ENCODE results near the gene OR52I2. TPM values are rescaled to one million over a fixed set of nuclear protein-coding genes. Genes with fewer than 3 reads are reported as not detected.

Gene OR52I2
- total RNA-seq, 1 experiment from 2014 or later, result not detected

GRCh38 chr11:4576880-4577279 is 4.7 kb upstream of the OR52I2 start:
- CTCF ChIA-PET, result no interaction called here
- Histone ChIP-seq H3K4me1 (ENCODE audit: insufficient read depth, low read length, poor library complexity, severe bottlenecking) (no peaks in the 10 kb centered on the region), H3K4me3 (ENCODE audit: low read depth, low read length, poor library complexity, severe bottlenecking) (no peak overlapping the region), H3K9me3 (ENCODE audit: low read depth, low read length, poor library complexity, severe bottlenecking) (no peaks in the 10 kb centered on the region), H3K27me3 (replicated peaks; ENCODE audit: insufficient read depth, low read depth, low read length, poor library complexity) (peaks cover 22% of the 10 kb centered on the region), H3K36me3 (ENCODE audit: insufficient read depth, low read length, poor library complexity, severe bottlenecking) (no peaks in the 10 kb centered on the region), H3K27ac (ENCODE audit: low read depth, low read length, poor library complexity, severe bottlenecking) (no peak overlapping the region)
- POLR2A ChIA-PET (ENCODE audit: low non-redundant PET), result no interaction called here
- intact Hi-C loops (cut with micrococcal nuclease; ENCODE audit: unreplicated experiment), result no loop called here
- DNase-seq (ENCODE audit: low spot score), result no peak
- BruUV-seq (replicated peaks), result no TSS peak
- TF ChIP-seq CTCF (conservative IDR thresholded peaks at IDR 0.05; ENCODE audit: low read depth, low read length) (no peak), EZH2 (IDR thresholded peaks at IDR 0.05; ENCODE audit: borderline replicate concordance, low read depth, low read length, poor library complexity, severe bottlenecking) (no peak)

- POLR2A ChIA-PET (ENCODE audit: low non-redundant PET), result no interaction called here
- no TSS peak for BruUV-seq (replicated peaks)
- Histone ChIP-seq H3K36me3 (ENCODE audit: insufficient read depth, low read length, poor library complexity, severe bottlenecking) (no peaks in the 10 kb centered on the region), H3K4me1 (ENCODE audit: insufficient read depth, low read length, poor library complexity, severe bottlenecking) (no peaks in the 10 kb centered on the region), H3K27ac (ENCODE audit: low read depth, low read length, poor library complexity, severe bottlenecking) (no peak overlapping the region), H3K9me3 (ENCODE audit: low read depth, low read length, poor library complexity, severe bottlenecking) (no peaks in the 10 kb centered on the region), H3K27me3 (replicated peaks; ENCODE audit: insufficient read depth, low read depth, low read length, poor library complexity) (peaks cover 22% of the 10 kb centered on the region), H3K4me3 (ENCODE audit: low read depth, low read length, poor library complexity, severe bottlenecking) (no peak overlapping the region)
- no peak for TF ChIP-seq EZH2 (IDR thresholded peaks at IDR 0.05; ENCODE audit: borderline replicate concordance, low read depth, low read length, poor library complexity, severe bottlenecking)
- TF ChIP-seq CTCF (conservative IDR thresholded peaks at IDR 0.05; ENCODE audit: low read depth, low read length), result no peak
- DNase-seq (ENCODE audit: low spot score), result no peak
- intact Hi-C loops (cut with micrococcal nuclease; ENCODE audit: unreplicated experiment), result no loop called here
- CTCF ChIA-PET, result no interaction called here
These were observed 3.8 kb upstream of the OR52I2 start for GRCh38 chr11:4577761-4578160.

- intact Hi-C loops (cut with micrococcal nuclease; ENCODE audit: unreplicated experiment), result no loop called here
- no peak overlapping the region for H3K4me3 ChIP-seq (ENCODE audit: low read depth, low read length, poor library complexity, severe bottlenecking)
- DNase-seq (ENCODE audit: low spot score), result no peak
- no peaks in the 10 kb centered on the region for H3K9me3 ChIP-seq (ENCODE audit: low read depth, low read length, poor library complexity, severe bottlenecking)
- no TSS peak for BruUV-seq (replicated peaks)
- H3K36me3 ChIP-seq (ENCODE audit: insufficient read depth, low read length, poor library complexity, severe bottlenecking), result no peaks in the 10 kb centered on the region
- POLR2A ChIA-PET (ENCODE audit: low non-redundant PET), result no interaction called here
- CTCF ChIA-PET, result no interaction called here
- no peaks in the 10 kb centered on the region for H3K4me1 ChIP-seq (ENCODE audit: insufficient read depth, low read length, poor library complexity, severe bottlenecking)
- no peak overlapping the region for H3K27ac ChIP-seq (ENCODE audit: low read depth, low read length, poor library complexity, severe bottlenecking)
- TF ChIP-seq CTCF (conservative IDR thresholded peaks at IDR 0.05; ENCODE audit: low read depth, low read length), result no peak
- no peak for TF ChIP-seq EZH2 (IDR thresholded peaks at IDR 0.05; ENCODE audit: borderline replicate concordance, low read depth, low read length, poor library complexity, severe bottlenecking)
- peaks cover 22% of the 10 kb centered on the region for H3K27me3 ChIP-seq (replicated peaks; ENCODE audit: insufficient read depth, low read depth, low read length, poor library complexity)
These were observed 2.9 kb upstream of the OR52I2 start for GRCh38 chr11:4578624-4579023.

Measured in A673 (cell line).